Measurements from ENCODE around the gene CNTLN. TPM values are rescaled to one million over a fixed set of nuclear protein-coding genes. Genes with fewer than 3 reads are reported as not detected.

Gene CNTLN
- total and polyA plus RNA-seq, 2 donors (not counting 1 experiment from before 2014, with no cell fraction given) = 0.30 to 0.94 TPM

DNA sequence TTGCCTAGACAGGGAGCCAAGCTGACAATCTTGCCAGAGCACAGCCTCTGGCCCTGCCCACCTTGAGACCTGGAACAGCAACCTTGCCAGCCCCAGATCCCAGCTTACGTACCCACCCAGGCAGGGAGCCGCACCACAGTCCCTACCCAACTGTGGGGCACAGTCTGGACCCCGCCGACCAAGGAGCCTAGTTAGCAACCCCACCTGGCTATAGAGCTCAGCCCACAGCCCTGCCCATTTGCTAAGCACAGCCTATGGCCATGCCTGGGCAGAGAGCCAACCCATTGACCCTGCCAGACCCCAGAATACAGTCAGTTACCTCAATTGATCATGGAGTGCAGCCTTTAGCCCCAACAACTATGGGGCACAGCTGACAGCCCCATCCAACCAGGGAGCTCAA lies 346.1 kb downstream of the CNTLN start:
- TF ChIP-seq EZH2 (IDR thresholded peaks at IDR 0.05; ENCODE audit: borderline replicate concordance, insufficient read depth, low read depth, low read length, poor library complexity, severe bottlenecking) = no peak
- no peak for TF ChIP-seq CTCF (IDR thresholded peaks at IDR 0.05)
- H3K27me3 Mint-ChIP-seq = no peaks in the 10 kb centered on the region
- no peaks in the 10 kb centered on the region for H3K36me3 ChIP-seq (replicated peaks in 1 of 2; ENCODE audit: control extremely low read depth in 1 of 2, control insufficient read depth in 1 of 2, extremely low read depth in 1 of 2, insufficient read depth in 2 of 2, low read length in 1 of 2)
- H3K27ac Mint-ChIP-seq = no peak overlapping the region
- no peaks in the 10 kb centered on the region for H3K79me2 ChIP-seq (ENCODE audit: control insufficient read depth, insufficient read depth, low read length)
- ATAC-seq (ENCODE audit: low read depth) (no peak), DNase-seq (no peak)
- CTCF ChIA-PET = no interaction called here
- H3K27ac ChIP-seq (ENCODE audit: low read length in 2 of 2) = no peak overlapping the region
- no peak overlapping the region for H3K4me3 ChIP-seq (ENCODE audit: control extremely low read depth in 1 of 5, extremely low read depth in 1 of 5, insufficient read depth in 1 of 5, low read depth in 2 of 5, low read length in 4 of 5)
- POLR2A ChIA-PET = no interaction called here
- intact Hi-C loops (cut with micrococcal nuclease) = no loop called here
- H2AFZ ChIP-seq (ENCODE audit: insufficient read depth, low read depth, low read length, poor library complexity, severe bottlenecking) = no peak overlapping the region
- 96% methylated on average over 4 of the region's 4 CpGs for WGBS (ENCODE audit: insufficient coverage)
- peaks cover 0 to 8% (median 0%) of the 10 kb centered on the region in 3 donors for H3K9me3 ChIP-seq (ENCODE audit: control extremely low read depth in 1 of 3, control insufficient read depth in 2 of 3, insufficient read depth in 1 of 3, low read length in 2 of 3)
- no peaks in the 10 kb centered on the region for H3K4me1 Mint-ChIP-seq
- peaks cover 2% of the 10 kb centered on the region for H3K9me3 Mint-ChIP-seq (ENCODE audit: insufficient read depth)
- no peaks in the 10 kb centered on the region for H3K27me3 ChIP-seq (replicated peaks in 1 of 4; ENCODE audit: control extremely low read depth in 1 of 4, control insufficient read depth in 3 of 4, insufficient read depth in 4 of 4, low read length in 3 of 4)
- H4K20me1 ChIP-seq (ENCODE audit: control insufficient read depth, insufficient read depth, low read length, poor library complexity, severe bottlenecking) = no peaks in the 10 kb centered on the region
- no peak overlapping the region for H3K4me3 Mint-ChIP-seq
- no peak overlapping the region for H3K4me2 ChIP-seq (replicated peaks; ENCODE audit: low read depth, low read length, poor library complexity, severe bottlenecking)
- H3K9ac ChIP-seq (ENCODE audit: low read length) = no peak overlapping the region
- H3K4me1 ChIP-seq (ENCODE audit: control insufficient read depth in 2 of 2, insufficient read depth in 2 of 2, low read length in 2 of 2) = no peaks in the 10 kb centered on the region

DNA sequence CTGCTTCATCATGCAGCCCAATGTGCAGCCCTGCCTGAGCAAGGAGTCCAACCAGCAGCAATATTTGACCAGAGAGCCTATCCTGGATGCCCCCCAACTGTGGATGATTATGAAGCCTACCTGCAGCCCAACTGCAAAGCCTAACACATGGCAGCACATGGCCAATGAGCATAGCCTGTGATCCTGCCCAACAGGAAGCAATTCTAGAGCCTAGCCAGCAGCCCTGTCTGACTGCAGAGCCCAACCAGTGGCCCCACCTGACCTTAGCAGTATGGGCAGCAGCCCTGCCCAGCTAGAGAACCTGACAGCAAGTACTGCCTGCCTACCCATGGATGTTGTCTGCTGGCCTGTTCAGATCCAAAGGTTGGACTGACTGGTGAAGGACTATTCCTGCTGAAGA lies 346.7 kb downstream of the CNTLN start:
- CTCF ChIA-PET = no interaction called here
- Histone ChIP-seq H3K4me1 (ENCODE audit: control insufficient read depth in 2 of 2, insufficient read depth in 2 of 2, low read length in 2 of 2) (no peaks in the 10 kb centered on the region), H3K27me3 (replicated peaks in 1 of 4; ENCODE audit: control extremely low read depth in 1 of 4, control insufficient read depth in 3 of 4, insufficient read depth in 4 of 4, low read length in 3 of 4) (no peaks in the 10 kb centered on the region), H4K20me1 (ENCODE audit: control insufficient read depth, insufficient read depth, low read length, poor library complexity, severe bottlenecking) (no peaks in the 10 kb centered on the region), H3K4me2 (replicated peaks; ENCODE audit: low read depth, low read length, poor library complexity, severe bottlenecking) (no peak overlapping the region), H3K36me3 (replicated peaks in 1 of 2; ENCODE audit: control extremely low read depth in 1 of 2, control insufficient read depth in 1 of 2, extremely low read depth in 1 of 2, insufficient read depth in 2 of 2, low read length in 1 of 2) (no peaks in the 10 kb centered on the region), H3K4me3 (ENCODE audit: control extremely low read depth in 1 of 5, extremely low read depth in 1 of 5, insufficient read depth in 1 of 5, low read depth in 2 of 5, low read length in 4 of 5) (no peak overlapping the region), H3K9ac (ENCODE audit: low read length) (no peak overlapping the region), H3K79me2 (ENCODE audit: control insufficient read depth, insufficient read depth, low read length) (no peaks in the 10 kb centered on the region), H2AFZ (ENCODE audit: insufficient read depth, low read depth, low read length, poor library complexity, severe bottlenecking) (no peak overlapping the region), H3K27ac (ENCODE audit: low read length in 2 of 2) (no peak overlapping the region), H3K9me3 (ENCODE audit: control extremely low read depth in 1 of 3, control insufficient read depth in 2 of 3, insufficient read depth in 1 of 3, low read length in 2 of 3) (peaks cover 0 to 8% (median 0%) of the 10 kb centered on the region in 3 donors)
- POLR2A ChIA-PET = no interaction called here
- no peaks in the 10 kb centered on the region for H3K4me1 Mint-ChIP-seq
- DNase-seq (no peak), ATAC-seq (ENCODE audit: low read depth) (no peak)
- H3K27me3 Mint-ChIP-seq = no peaks in the 10 kb centered on the region
- peaks cover 2% of the 10 kb centered on the region for H3K9me3 Mint-ChIP-seq (ENCODE audit: insufficient read depth)
- TF ChIP-seq EZH2 (IDR thresholded peaks at IDR 0.05; ENCODE audit: borderline replicate concordance, insufficient read depth, low read depth, low read length, poor library complexity, severe bottlenecking) (no peak), CTCF (IDR thresholded peaks at IDR 0.05) (no peak)
- no peak overlapping the region for H3K4me3 Mint-ChIP-seq
- H3K27ac Mint-ChIP-seq = no peak overlapping the region
- intact Hi-C loops (cut with micrococcal nuclease) = no loop called here
